Hindlimb muscle (tissue), 1 donor: ENCODE data around the gene PSMD14. TPM values are rescaled to one million over a fixed set of nuclear protein-coding genes. Genes with fewer than 3 reads are reported as not detected.

ENCODE experiments used
- DNase-seq: peaks from one replicate; pipeline ENCODE4 v3.0.0-alpha.2; 2013
- polyA plus RNA-seq: library from polyadenylated mRNA; unstranded; fragments of 120-200 nt; gene quantifications from one replicate; pipeline ENCODE4 v1.2.1, GENCODE V29; 2013; ENCODE audit not compliant: insufficient read length

Gene PSMD14
- polyA plus RNA-seq, 1 donor, result 35.7 TPM

DNA sequence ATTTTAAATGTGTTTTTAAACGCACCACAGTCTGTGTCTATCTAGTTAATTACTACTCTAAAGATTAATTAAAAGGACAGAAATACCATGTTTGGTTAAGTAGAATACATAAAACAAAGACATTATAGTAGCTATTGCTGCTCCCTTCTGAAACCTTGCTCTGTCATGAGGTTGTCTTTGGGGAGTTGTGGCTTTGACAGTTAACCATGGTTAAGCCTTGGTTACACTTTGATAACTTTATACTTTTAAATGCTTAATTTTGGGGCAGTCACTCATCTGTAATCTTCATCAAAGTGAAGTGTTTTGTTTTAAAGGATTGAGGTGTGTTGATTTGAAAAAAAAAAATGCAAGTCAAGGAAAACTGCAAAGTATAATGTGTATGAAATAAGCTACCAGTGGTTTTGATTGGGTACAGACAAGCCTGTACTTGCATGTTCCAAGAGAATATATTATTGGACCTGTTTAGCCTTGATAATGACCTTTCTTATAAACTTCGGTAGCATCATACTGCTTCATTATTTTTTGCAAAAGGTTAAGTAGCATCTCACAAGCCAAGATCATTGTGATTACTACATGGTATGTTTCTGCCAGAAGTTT lies 78.1 kb downstream of the PSMD14 start:
- no peak for DNase-seq

GRCh38 chr2:161388146-161388779 lies 80.0 kb downstream of the PSMD14 start:
- DNase-seq, result no peak

DNA sequence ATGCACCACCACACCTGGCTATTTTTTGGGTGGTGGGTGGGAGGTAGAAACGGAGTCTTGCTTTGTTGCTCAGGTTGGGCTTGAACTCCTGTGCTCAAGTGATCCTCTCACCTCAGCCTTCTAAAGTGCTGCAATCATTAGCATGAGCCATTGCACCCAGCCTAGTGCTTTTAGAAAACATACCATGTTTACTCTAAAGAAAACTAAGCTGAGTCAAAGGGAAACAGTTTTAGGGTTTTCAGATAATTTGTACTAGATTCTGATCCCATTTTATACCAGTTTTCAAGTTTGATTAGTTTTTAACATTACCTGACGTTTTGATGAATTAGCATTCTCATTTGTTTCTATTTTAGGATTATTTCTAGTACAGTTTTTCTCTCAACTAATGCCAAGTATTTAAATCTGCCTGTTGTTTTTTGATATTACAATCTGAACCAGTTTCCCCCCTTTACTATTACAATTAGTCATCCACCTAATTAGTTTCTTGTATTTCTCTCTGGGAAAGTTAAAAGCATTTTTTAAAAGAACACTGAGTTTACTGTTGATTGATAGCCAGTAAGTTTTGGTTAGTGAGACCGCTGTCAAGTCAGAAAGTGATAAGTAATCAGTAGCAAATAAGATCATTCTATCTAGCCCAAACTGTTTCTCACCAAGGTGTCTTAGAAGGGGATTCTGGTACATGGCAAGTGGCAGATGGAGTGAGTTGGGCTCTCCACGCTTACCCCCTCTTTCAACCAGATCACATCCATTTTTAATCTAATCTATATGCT lies 83.7 kb downstream of the PSMD14 start:
- DNase-seq, result no peak

- DNase-seq, result no peak
Measured at GRCh38 chr2:161400076-161400475, 91.9 kb downstream of the PSMD14 start.

GRCh38 chr2:161402297-161402696 lies 94.1 kb downstream of the PSMD14 start:
- no peak for DNase-seq

GRCh38 chr2:161406316-161406715 lies 98.1 kb downstream of the PSMD14 start:
- DNase-seq, result no peak

GRCh38 chr2:161407597-161407996 lies 99.4 kb downstream of the PSMD14 start:
- no peak for DNase-seq

DNA sequence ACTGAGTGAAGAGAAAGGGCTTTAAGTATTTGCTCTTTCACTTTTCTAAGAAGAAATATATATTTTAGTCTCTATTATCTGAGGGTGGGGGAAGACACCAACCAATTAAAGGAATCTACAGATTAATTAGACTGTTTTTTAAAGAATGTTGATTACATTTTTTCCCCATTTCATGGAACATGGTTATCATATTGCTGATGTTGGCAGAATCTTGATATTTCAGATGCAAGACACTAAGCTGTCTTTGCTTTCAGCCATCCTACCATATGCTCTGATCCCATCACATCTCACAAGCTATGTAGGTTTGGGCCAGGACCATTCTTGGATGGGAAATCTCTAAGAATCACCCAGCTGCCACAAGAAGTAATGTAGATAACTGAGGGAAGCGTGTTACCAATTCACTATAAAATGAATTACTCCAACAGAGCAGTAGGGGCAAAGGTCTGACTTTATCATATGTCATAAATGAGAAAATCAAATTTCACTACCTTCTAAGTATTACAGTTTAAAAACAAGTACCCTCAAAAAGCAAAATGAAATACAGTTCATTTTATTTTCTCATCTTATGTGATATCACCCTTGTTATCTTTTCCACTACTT lies 101.2 kb downstream of the PSMD14 start:
- DNase-seq, result no peak

GRCh38 chr2:161412346-161412745 lies 104.1 kb downstream of the PSMD14 start:
- DNase-seq, result no peak

- no peak for DNase-seq
Measured at GRCh38 chr2:161414042-161415033, 106.1 kb downstream of the PSMD14 start.

GRCh38 chr2:161415034-161415986 lies 107.1 kb downstream of the PSMD14 start:
- DNase-seq, result no peak

DNA sequence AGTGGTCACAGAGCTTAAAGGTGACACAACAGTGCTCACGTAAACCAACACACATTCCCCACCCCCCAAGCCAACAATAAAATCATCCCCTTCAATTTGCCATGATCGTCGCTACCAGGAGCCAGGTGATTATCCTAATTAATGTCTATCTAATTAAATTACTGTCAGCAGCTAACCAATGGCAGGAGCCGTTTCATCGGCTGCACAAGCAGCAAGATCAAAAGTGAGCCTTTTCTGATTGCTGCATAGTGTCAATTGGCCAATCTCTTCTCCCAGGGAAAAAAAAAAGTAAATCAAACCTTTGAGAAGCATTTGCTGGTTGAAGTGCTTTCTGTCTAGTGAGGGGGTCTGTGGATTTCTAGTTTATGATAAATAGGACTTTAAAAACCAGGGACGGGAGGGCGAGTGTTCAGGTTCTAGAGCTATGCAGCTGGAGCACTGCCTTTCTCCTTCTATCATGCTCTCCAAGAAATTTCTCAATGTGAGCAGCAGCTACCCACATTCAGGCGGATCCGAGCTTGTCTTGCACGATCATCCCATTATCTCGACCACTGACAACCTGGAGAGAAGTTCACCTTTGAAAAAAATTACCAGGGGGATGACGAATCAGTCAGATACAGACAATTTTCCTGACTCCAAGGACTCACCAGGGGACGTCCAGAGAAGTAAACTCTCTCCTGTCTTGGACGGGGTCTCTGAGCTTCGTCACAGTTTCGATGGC lies 107.9 kb downstream of the PSMD14 start, which contains the start of gene TBR1:
Gene TBR1, plus strand, starts transcription at position 311 of the 721 bp plus-strand sequence. Its CDS starts 114 bp downstream, at position 425.
- DNase-seq, result no peak

DNA sequence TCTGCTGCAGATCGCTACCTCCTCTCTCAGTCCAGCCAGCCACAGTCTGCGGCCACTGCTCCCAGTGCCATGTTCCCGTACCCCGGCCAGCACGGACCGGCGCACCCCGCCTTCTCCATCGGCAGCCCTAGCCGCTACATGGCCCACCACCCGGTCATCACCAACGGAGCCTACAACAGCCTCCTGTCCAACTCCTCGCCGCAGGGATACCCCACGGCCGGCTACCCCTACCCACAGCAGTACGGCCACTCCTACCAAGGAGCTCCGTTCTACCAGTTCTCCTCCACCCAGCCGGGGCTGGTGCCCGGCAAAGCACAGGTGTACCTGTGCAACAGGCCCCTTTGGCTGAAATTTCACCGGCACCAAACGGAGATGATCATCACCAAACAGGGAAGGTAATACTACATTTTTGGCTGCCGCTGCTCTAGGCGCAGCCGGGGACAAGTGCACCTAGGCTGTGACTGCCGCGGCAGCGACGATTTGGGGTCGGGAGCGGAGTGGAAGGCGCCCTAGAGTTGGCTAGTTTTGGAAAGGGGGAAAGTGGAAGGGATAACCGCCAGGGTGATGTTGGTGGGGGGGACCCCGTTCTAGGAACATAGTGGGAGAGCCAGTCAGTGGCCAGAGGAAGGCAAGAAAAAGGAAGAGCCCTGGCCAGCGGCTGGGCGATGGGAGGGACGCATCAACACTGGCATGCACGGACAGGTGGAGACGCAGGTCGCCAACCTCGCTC lies 108.6 kb downstream of the PSMD14 start:
- DNase-seq, result no peak

DNA sequence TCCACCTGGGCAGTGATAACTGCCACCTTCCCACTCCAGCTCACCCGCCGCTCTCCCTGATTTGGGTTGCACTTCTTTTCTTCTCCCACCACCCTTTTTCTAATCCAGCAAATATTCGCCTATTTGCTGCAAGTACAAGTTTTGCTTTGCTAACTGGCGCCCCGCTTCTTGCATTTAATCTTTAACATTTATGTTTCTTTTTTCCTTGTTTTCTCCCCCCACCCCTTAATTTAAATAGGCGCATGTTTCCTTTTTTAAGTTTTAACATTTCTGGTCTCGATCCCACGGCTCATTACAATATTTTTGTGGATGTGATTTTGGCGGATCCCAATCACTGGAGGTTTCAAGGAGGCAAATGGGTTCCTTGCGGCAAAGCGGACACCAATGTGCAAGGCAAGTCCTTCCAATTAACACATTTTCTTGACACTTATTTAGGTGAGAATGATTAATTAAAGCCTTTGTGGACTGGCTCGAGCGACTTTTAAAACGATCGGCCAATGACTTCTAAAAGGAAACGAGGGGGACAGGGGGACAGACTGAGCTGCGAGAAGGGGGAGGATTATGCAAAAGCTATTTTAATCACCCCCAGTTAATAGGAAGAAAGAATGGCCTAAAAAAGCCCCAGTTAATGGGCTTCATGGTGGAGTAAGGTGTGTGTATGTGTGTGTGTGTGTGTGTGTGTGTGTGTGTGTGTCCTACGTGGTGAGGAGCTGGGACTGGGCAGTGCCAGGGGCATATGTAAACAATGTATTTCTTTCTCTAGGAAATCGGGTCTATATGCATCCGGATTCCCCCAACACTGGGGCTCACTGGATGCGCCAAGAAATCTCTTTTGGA lies 109.4 kb downstream of the PSMD14 start:
- DNase-seq, result no peak

DNA sequence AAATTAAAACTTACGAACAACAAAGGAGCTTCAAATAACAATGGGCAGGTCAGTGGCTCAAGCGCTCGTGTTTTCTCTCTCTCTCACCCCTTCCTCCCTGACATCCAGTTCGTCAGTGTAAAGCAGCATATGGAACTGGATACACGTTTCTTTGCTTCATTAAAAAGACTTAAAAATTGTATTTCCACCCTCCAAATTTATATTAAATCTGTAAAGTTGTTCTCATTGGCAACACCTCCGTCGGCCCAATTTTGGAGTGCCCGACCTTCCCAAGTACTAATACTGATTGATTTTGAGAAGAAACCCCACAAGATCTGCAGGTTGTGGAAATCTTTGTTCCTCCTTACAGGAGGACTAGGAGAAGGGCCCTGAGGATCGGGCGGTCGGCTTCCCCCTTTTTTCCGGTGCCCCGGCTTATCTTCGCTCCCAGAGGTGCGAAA lies 110.1 kb downstream of the PSMD14 start:
- DNase-seq, result no peak

DNA sequence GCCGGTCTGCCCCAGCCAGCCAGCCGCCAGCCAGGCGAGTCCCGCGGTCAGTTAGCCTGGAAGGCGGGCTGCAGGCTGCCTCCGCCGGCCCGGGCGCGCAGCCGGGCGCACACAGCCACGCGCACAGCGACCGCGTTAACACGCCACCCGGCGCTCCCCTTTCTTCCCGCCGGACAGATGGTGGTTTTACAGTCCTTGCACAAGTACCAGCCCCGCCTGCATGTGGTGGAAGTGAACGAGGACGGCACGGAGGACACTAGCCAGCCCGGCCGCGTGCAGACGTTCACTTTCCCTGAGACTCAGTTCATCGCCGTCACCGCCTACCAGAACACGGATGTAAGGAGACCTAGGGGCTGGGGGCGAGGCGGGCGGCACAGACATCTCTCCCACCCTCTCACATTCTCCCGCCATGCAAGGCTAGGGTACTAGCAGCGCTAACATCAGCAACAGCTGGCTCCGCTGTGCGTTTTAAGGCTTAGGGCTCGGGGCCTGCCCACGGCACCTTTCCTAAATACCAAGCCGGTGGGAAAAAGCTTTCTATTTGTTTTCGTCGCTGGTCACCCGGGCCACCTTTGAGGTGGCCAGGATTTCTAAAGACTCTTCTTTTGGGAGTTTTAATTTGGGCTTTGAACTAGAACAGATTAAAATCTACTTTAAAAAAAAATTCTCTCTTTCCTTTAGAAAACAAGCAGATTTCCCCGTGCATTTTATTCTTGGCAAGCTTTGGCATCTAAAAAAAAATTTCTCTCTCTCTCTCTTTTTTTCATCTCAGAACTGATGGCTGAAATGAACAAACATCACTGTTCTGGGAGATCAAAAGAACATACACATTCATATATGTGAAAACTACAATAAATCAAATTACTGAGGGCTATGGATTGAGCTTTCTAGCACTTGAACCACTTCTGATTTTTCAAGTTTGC lies 110.8 kb downstream of the PSMD14 start:
- no peak for DNase-seq

- DNase-seq, result no peak
Measured at GRCh38 chr2:161419638-161420190, 111.5 kb downstream of the PSMD14 start.
